Measurements from ENCODE around the gene TBCD. TPM values are rescaled to one million over a fixed set of nuclear protein-coding genes. Genes with fewer than 3 reads are reported as not detected.

TBCD gene
- total and polyA plus RNA-seq, 9 of the 15 experiments (the other 6 are each of a cell fraction or from before 2014, with no cell fraction given) = 8.9 to 98.5 (median 28.0) TPM

DNA sequence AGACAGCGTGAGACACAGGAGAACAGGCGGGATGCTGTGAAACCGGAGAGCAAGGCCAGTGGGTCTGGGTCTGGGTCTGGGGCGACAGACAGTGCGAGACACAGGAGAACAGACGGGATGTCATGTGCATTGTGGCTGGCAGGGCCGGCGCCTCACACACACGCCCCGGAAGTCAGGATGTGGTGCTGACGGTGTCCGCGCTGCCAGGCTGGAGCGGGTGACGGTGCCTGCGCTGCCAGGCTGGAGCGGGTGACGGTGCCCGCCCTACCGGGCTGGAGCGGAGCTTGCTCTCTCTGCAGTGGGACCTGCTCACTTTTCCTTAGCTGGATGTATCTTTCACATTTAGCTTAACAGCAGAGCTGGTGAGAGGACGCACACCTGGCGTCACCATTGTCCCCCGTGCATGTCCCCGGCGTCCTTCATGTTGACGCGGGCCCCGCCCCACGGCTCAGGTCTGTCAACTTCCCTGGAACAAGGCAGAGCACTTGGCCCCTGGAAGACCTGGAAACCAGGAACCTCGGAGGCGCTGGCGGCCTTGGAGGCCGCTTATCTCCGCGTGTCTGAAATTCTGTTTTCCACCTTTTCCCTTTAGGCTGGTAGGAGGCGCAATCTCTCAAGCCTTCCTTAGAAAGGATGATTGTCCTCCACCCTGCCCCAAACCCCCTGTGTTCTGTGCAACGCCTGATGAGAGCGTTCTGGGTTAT lies 131.0 kb downstream of the TBCD start (continued):
- TF ChIP-seq, protein P1, sequence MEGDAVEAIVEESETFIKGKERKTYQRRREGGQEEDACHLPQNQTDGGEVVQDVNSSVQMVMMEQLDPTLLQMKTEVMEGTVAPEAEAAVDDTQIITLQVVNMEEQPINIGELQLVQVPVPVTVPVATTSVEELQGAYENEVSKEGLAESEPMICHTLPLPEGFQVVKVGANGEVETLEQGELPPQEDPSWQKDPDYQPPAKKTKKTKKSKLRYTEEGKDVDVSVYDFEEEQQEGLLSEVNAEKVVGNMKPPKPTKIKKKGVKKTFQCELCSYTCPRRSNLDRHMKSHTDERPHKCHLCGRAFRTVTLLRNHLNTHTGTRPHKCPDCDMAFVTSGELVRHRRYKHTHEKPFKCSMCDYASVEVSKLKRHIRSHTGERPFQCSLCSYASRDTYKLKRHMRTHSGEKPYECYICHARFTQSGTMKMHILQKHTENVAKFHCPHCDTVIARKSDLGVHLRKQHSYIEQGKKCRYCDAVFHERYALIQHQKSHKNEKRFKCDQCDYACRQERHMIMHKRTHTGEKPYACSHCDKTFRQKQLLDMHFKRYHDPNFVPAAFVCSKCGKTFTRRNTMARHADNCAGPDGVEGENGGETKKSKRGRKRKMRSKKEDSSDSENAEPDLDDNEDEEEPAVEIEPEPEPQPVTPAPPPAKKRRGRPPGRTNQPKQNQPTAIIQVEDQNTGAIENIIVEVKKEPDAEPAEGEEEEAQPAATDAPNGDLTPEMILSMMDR (IDR thresholded peaks at IDR 0.05 in 2 of 3, conservative IDR thresholded peaks at IDR 0.05 in 1 of 3; ENCODE audit: insufficient read depth in 2 of 3, low read depth in 1 of 3, low read length in 3 of 3) = peak in 1 of 3 experiments; percentile 10; a peak in 1 of 6 replicates
- no peak for TF ChIP-seq XRCC3 (IDR thresholded peaks at IDR 0.05)
- no peak for TF ChIP-seq ZNF583 (CRISPR knock-in tag; IDR thresholded peaks at IDR 0.05)
- TF ChIP-seq ZC3H4 (CRISPR knock-in tag; IDR thresholded peaks at IDR 0.05; ENCODE audit: borderline replicate concordance) = no peak
- no peak for TF ChIP-seq ZBED1 (IDR thresholded peaks at IDR 0.05)
- TF ChIP-seq MECOM (CRISPR knock-in tag; IDR thresholded peaks at IDR 0.05) = no peak
- TF ChIP-seq CBFA2T3 (IDR thresholded peaks at IDR 0.05) = no peak
- peak; percentile 25 for TF ChIP-seq WHSC1 (IDR thresholded peaks at IDR 0.05; ENCODE audit: low read length)
- TF ChIP-seq HCFC1 (IDR thresholded peaks at IDR 0.05; ENCODE audit: low read depth, low read length) = no peak
- TF ChIP-seq ZNF75A (CRISPR knock-in tag; IDR thresholded peaks at IDR 0.05) = no peak
- no peak for TF ChIP-seq SIN3B (IDR thresholded peaks at IDR 0.05; ENCODE audit: low read depth)
- no peak for TF ChIP-seq ZNF584 (CRISPR knock-in tag; IDR thresholded peaks at IDR 0.05; ENCODE audit: low read depth)
- TF ChIP-seq RBFOX2 (IDR thresholded peaks at IDR 0.05; ENCODE audit: low read depth, low read length) = 0 out of 2 replicates have a peak, but pooled peaks have one; percentile 24
- TF ChIP-seq, protein P2, sequence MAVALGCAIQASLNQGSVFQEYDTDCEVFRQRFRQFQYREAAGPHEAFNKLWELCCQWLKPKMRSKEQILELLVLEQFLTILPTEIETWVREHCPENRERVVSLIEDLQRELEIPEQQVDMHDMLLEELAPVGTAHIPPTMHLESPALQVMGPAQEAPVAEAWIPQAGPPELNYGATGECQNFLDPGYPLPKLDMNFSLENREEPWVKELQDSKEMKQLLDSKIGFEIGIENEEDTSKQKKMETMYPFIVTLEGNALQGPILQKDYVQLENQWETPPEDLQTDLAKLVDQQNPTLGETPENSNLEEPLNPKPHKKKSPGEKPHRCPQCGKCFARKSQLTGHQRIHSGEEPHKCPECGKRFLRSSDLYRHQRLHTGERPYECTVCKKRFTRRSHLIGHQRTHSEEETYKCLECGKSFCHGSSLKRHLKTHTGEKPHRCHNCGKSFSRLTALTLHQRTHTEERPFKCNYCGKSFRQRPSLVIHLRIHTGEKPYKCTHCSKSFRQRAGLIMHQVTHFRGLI (CRISPR knock-in tag; IDR thresholded peaks at IDR 0.05) = no peak
- TF ChIP-seq, protein P3, sequence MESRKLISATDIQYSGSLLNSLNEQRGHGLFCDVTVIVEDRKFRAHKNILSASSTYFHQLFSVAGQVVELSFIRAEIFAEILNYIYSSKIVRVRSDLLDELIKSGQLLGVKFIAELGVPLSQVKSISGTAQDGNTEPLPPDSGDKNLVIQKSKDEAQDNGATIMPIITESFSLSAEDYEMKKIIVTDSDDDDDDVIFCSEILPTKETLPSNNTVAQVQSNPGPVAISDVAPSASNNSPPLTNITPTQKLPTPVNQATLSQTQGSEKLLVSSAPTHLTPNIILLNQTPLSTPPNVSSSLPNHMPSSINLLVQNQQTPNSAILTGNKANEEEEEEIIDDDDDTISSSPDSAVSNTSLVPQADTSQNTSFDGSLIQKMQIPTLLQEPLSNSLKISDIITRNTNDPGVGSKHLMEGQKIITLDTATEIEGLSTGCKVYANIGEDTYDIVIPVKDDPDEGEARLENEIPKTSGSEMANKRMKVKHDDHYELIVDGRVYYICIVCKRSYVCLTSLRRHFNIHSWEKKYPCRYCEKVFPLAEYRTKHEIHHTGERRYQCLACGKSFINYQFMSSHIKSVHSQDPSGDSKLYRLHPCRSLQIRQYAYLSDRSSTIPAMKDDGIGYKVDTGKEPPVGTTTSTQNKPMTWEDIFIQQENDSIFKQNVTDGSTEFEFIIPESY (CRISPR knock-in tag; IDR thresholded peaks at IDR 0.05) = peak; percentile 96
- TF ChIP-seq ADNP (tag; IDR thresholded peaks at IDR 0.05) = no peak
- no peak for TF ChIP-seq POLR3G (IDR thresholded peaks at IDR 0.05; ENCODE audit: extremely low read depth, insufficient read length, insufficient replicate concordance)
- TF ChIP-seq SRSF9 (IDR thresholded peaks at IDR 0.05; ENCODE audit: borderline replicate concordance, low read depth, low read length) = no peak
- TF ChIP-seq, protein P4, sequence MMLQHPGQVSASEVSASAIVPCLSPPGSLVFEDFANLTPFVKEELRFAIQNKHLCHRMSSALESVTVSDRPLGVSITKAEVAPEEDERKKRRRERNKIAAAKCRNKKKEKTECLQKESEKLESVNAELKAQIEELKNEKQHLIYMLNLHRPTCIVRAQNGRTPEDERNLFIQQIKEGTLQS (IDR thresholded peaks at IDR 0.05) = peak; percentile 39; the same call in 1 of the 2 replicates
- TF ChIP-seq, protein P4 (CRISPR knock-in tag; conservative IDR thresholded peaks at IDR 0.05) = no peak
